ENCODE measurements around the gene FALEC. TPM values are rescaled to one million over a fixed set of nuclear protein-coding genes. Genes with fewer than 3 reads are reported as not detected.

FALEC gene
- total RNA-seq, 2 experiments from 2014 or later, result 0.64 TPM; not detected in 1

GRCh38 chr1:150514260-150514659, 1.3 kb upstream of the FALEC start:
- Mint-ChIP-seq H3K27me3 (no peaks in the 10 kb centered on the region), H3K4me3 (peak overlapping the region; percentile 81), H3K9me3 (no peaks in the 10 kb centered on the region), H3K36me3 (ENCODE audit: low read depth) (no peaks in the 10 kb centered on the region), H3K27ac (no peak overlapping the region), H3K4me1 (peaks cover 19% of the 10 kb centered on the region)
- no peak for DNase-seq
- ChIA-PET CTCF (interaction anchor here (0.9 to 4.1 kb wide), 3 partner anchors 17 to 22 kb away, joined by 3 to 16 read pairs (median 5); no protein-coding TSS in a partner anchor), POLR2A (no interaction called here)

- ChIA-PET POLR2A (interaction anchor here (0.6 kb wide), 1 partner anchor 151 kb away, joined by 4 read pairs; the partner anchor contains the start of gene RPRD2), CTCF (interaction anchor here (0.6 to 4.1 kb wide), 6 partner anchors 15 to 159 kb away, joined by 3 to 16 read pairs (median 4); partner anchors contain the start of gene RPRD2)
- Mint-ChIP-seq H3K27me3 (no peaks in the 10 kb centered on the region), H3K4me1 (peaks cover 19% of the 10 kb centered on the region), H3K27ac (no peak overlapping the region), H3K4me3 (peak overlapping the region; percentile 81), H3K9me3 (no peaks in the 10 kb centered on the region), H3K36me3 (ENCODE audit: low read depth) (no peaks in the 10 kb centered on the region)
- no peak for DNase-seq
These were observed 632 bp upstream of the FALEC start for GRCh38 chr1:150514913-150515327.

DNA sequence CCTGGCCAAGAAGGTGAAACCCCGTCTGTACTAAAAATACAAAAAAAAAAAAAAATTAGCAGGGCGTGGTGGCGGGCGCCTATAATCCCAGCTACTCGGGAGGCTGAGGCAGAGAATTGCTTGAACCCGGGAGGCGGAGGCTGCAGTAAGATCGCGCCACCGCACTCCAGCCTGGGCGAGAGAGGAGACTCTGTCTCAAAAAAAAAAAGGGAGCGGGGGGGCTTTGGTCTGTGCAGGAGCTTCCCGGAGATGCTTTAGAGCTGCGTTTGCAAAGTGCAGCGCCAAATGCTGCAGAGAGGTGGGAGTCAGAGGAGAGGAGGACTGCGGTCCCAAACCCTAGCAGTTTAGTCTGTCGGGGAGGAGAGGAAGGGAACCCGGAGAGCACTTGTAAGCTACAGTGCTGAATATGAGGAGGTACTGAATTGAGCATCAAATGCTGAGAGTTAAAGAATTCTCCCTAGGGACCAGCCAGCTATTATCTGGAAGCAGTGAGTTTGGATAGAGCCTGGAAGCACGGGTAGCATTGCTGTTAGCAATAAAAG, 569 bp downstream of the FALEC start:
- Mint-ChIP-seq H3K27me3 (peaks cover under 1% of the 10 kb centered on the region), H3K4me3 (peak overlapping the region; percentile 81), H3K36me3 (ENCODE audit: low read depth) (no peaks in the 10 kb centered on the region), H3K27ac (peak overlapping the region; percentile 43), H3K9me3 (no peaks in the 10 kb centered on the region), H3K4me1 (peaks cover 20% of the 10 kb centered on the region)
- DNase-seq, result peak; percentile 16
- ChIA-PET CTCF (interaction anchor here (0.6 to 4.1 kb wide), 13 partner anchors 8 to 354 kb away, joined by 3 to 16 read pairs (median 4); partner anchors contain the start of genes ECM1 and RPRD2), POLR2A (interaction anchor here (0.5 to 0.9 kb wide), 3 partner anchors 33 to 154 kb away, joined by 4 to 7 read pairs (median 6); no protein-coding TSS in a partner anchor)

- Mint-ChIP-seq H3K9me3 (no peaks in the 10 kb centered on the region), H3K36me3 (ENCODE audit: low read depth) (no peaks in the 10 kb centered on the region), H3K27me3 (peaks cover 5% of the 10 kb centered on the region), H3K27ac (no peak overlapping the region), H3K4me1 (peaks cover 25% of the 10 kb centered on the region), H3K4me3 (peak overlapping the region; percentile 81)
- peak; percentile 12 for DNase-seq
- CTCF ChIA-PET, result interaction anchor here (0.6 to 4.1 kb wide), 10 partner anchors 9 to 354 kb away, joined by 3 to 16 read pairs (median 4); partner anchors contain the start of genes ECM1 and RPRD2
- POLR2A ChIA-PET, result interaction anchor here (0.9 kb wide), 1 partner anchor 32 kb away, joined by 7 read pairs; no protein-coding TSS in a partner anchor
These were observed 1.1 kb downstream of the FALEC start for GRCh38 chr1:150516616-150517015.

- POLR2A ChIA-PET, result no interaction called here
- CTCF ChIA-PET, result interaction anchor here (0.6 to 1.5 kb wide), 3 partner anchors 39 to 543 kb away, joined by 3 to 7 read pairs (median 4); no protein-coding TSS in a partner anchor
- H3K4me3 Mint-ChIP-seq, result no peak overlapping the region
These were observed 5.8 kb downstream of the FALEC start for GRCh38 chr1:150521196-150521968.

GRCh38 chr1:150525348-150525747, 9.8 kb downstream of the FALEC start:
- Mint-ChIP-seq H3K4me1 (peaks cover 6% of the 10 kb centered on the region), H3K27me3 (peaks cover 5% of the 10 kb centered on the region), H3K27ac (no peak overlapping the region), H3K9me3 (no peaks in the 10 kb centered on the region), H3K36me3 (ENCODE audit: low read depth) (no peaks in the 10 kb centered on the region), H3K4me3 (no peak overlapping the region)
- POLR2A ChIA-PET, result no interaction called here
- CTCF ChIA-PET, result interaction anchor here (1.6 kb wide), 1 partner anchor 23 kb away, joined by 7 read pairs; the partner anchor contains the start of gene ADAMTSL4
- no peak for DNase-seq

More at GRCh38 chr1:150521196-150521968, 5.8 kb downstream of the FALEC start:
- no peaks in the 10 kb centered on the region for H3K9me3 Mint-ChIP-seq
- H3K27ac Mint-ChIP-seq, result no peak overlapping the region
- no peak for DNase-seq
- peaks cover 5% of the 10 kb centered on the region for H3K27me3 Mint-ChIP-seq
- peaks cover 15% of the 10 kb centered on the region for H3K4me1 Mint-ChIP-seq
- no peaks in the 10 kb centered on the region for H3K36me3 Mint-ChIP-seq (ENCODE audit: low read depth)

GRCh38 chr1:150528196-150528595, 12.6 kb downstream of the FALEC start:
- H3K9me3 Mint-ChIP-seq, result no peaks in the 10 kb centered on the region
- ChIA-PET POLR2A (no interaction called here), CTCF (no interaction called here)
- no peak for DNase-seq
- no peaks in the 10 kb centered on the region for H3K36me3 Mint-ChIP-seq (ENCODE audit: low read depth)
- peaks cover 4% of the 10 kb centered on the region for H3K4me1 Mint-ChIP-seq
- no peaks in the 10 kb centered on the region for H3K27me3 Mint-ChIP-seq
- H3K27ac Mint-ChIP-seq, result no peak overlapping the region
- no peak overlapping the region for H3K4me3 Mint-ChIP-seq

DNA sequence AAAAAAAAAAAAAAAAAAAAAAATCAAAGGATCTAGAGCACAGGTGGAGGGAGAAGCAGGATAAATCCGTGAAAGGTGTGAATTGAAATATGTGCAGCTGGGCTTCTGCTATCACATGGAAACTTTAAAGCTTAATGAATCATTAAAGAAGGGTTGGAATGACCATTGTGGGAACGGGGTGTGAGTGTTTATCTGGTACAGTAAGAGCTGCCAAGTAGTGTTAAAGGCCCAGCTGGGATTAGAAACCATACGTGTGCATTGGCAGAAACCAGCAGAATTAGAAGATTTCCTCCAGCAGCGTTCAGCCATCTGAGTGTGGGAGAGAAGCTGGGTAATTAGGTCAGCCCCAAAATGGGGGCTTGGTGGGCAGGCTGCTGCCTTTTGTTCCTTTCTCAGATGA, 13.5 kb downstream of the FALEC start:
- H3K4me3 Mint-ChIP-seq, result no peak overlapping the region
- CTCF ChIA-PET, result interaction anchor here (0.6 to 1.6 kb wide), 3 partner anchors 12 to 25 kb away, joined by 3 to 4 read pairs (median 3); partner anchors contain the start of gene FALEC
- POLR2A ChIA-PET, result interaction anchor here (0.6 kb wide), 1 partner anchor 790 kb away, joined by 5 read pairs; no protein-coding TSS in a partner anchor
- H3K27me3 Mint-ChIP-seq, result no peaks in the 10 kb centered on the region
- no peaks in the 10 kb centered on the region for H3K36me3 Mint-ChIP-seq (ENCODE audit: low read depth)
- peaks cover 4% of the 10 kb centered on the region for H3K4me1 Mint-ChIP-seq
- no peak overlapping the region for H3K27ac Mint-ChIP-seq
- H3K9me3 Mint-ChIP-seq, result no peaks in the 10 kb centered on the region
- no peak for DNase-seq

DNA sequence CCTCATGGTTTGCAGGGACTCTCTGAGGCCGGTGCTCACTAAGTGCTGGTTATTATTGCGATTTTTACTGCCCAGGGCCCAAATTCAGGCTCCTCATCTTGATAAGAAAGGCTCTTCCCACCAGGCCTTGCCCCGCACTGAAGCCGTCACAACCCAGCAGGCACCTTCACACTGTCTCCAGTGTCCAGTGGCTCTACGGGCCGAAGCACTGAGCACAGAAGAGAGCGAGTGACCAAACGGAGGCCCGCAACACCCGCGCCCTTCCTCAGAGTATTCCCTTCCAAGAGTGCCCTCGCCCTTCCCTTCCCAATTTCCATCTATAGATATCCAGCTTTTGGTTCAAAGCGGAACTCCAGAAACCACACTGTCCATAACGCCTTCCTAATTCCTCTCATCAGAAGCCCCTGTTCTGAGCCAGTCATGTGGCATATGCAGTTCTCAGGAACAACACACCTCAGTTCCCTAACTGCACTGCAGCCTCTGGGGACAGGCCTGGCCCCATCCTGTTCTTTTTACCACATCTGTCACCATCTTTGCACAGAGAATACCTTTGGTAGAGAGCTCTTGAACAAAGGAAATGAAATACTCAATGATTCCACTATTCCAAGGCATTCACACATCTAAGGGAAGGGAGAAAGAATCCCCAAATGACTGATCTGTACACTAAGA, 15.1 kb downstream of the FALEC start:
- peaks cover 4% of the 10 kb centered on the region for H3K4me1 Mint-ChIP-seq
- no peaks in the 10 kb centered on the region for H3K27me3 Mint-ChIP-seq
- no peaks in the 10 kb centered on the region for H3K36me3 Mint-ChIP-seq (ENCODE audit: low read depth)
- CTCF ChIA-PET, result interaction anchor here (0.8 to 2.8 kb wide), 5 partner anchors 14 to 183 kb away, joined by 3 to 16 read pairs (median 3); partner anchors contain the start of gene FALEC
- H3K27ac Mint-ChIP-seq, result no peak overlapping the region
- no peak for DNase-seq
- no peak overlapping the region for H3K4me3 Mint-ChIP-seq
- H3K9me3 Mint-ChIP-seq, result no peaks in the 10 kb centered on the region
- POLR2A ChIA-PET, result no interaction called here

- H3K27me3 Mint-ChIP-seq, result no peaks in the 10 kb centered on the region
- no peak for DNase-seq
These were observed 17.3 kb downstream of the FALEC start for GRCh38 chr1:150532860-150533259.

DNA sequence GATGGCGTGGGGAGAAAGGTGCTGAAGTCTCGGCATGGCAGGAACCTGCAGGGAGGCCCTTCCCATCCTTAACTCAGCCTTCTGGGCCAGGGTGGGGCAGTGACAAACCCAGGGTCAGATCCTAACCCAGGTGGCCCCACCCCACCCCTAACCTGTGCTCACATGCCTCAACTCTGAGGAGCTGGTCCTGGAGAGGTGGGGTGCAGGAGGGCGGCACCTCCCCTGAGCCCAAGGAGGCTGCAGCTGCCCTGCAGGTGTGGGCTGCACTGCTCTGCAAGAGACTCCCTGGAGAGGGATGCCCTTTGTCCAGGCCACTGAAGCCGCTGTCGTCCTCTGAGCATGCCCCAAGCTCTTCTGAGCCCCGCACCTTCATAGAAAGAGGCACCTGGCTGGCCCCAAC, 18.4 kb downstream of the FALEC start:
- H3K27me3 Mint-ChIP-seq, result peaks cover 3% of the 10 kb centered on the region
- H3K4me1 Mint-ChIP-seq, result peaks cover 4% of the 10 kb centered on the region
- POLR2A ChIA-PET, result no interaction called here
- H3K9me3 Mint-ChIP-seq, result no peaks in the 10 kb centered on the region
- H3K4me3 Mint-ChIP-seq, result no peak overlapping the region
- CTCF ChIA-PET, result interaction anchor here (1.0 to 2.0 kb wide), 3 partner anchors 10 to 162 kb away, joined by 3 to 11 read pairs (median 4); no protein-coding TSS in a partner anchor
- no peak overlapping the region for H3K27ac Mint-ChIP-seq
- no peaks in the 10 kb centered on the region for H3K36me3 Mint-ChIP-seq (ENCODE audit: low read depth)
- no peak for DNase-seq

More at GRCh38 chr1:150532860-150533259, 17.3 kb downstream of the FALEC start:
- peak overlapping the region; percentile 9 for H3K27ac Mint-ChIP-seq
- POLR2A ChIA-PET, result no interaction called here
- no peaks in the 10 kb centered on the region for H3K9me3 Mint-ChIP-seq
- H3K4me3 Mint-ChIP-seq, result no peak overlapping the region
- peaks cover 4% of the 10 kb centered on the region for H3K4me1 Mint-ChIP-seq
- CTCF ChIA-PET, result interaction anchor here (0.6 to 2.8 kb wide), 18 partner anchors 9 to 730 kb away, joined by 3 to 16 read pairs (median 4); partner anchors contain the start of gene FALEC
- no peaks in the 10 kb centered on the region for H3K36me3 Mint-ChIP-seq (ENCODE audit: low read depth)

Data from activated CD4-positive, alpha-beta T cell treated with anti-CD3 and anti-CD28 coated beads, Interleukin-2, amount 10 ng/mL, durations not matched to agents 7 days and 5 days (primary cell).